ENCODE measurements around the gene SERHL2.
A peak's percentile ranks its signal among the peaks of the same experiment; 100 is the strongest.
"Not testable (repeated sequence)": the region's sequence is repeated elsewhere in the genome, so short reads cannot be mapped to it uniquely, and the experiment has no call there.

The SERHL2 gene

DNA sequence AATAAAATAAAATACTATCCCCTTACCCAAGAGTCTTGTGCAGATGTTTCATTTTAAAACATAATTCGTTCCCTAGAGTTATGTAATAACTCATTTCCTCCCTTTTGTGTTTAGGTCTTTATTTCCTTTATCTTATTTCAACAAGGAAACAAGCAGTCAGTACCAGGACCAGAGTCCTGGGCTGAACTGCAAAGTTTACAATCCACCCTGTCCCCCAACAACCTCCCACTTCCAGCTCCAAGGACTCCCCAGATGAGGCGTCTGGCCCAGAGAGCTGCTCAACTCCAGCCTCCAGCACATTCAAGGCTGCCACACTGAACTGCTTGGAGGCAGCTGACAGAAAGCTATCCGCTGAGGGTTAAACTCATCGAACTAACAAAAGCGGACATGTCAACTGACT lies 56.4 kb downstream of the SERHL2 start:
- DNase-seq, result no peak

DNA sequence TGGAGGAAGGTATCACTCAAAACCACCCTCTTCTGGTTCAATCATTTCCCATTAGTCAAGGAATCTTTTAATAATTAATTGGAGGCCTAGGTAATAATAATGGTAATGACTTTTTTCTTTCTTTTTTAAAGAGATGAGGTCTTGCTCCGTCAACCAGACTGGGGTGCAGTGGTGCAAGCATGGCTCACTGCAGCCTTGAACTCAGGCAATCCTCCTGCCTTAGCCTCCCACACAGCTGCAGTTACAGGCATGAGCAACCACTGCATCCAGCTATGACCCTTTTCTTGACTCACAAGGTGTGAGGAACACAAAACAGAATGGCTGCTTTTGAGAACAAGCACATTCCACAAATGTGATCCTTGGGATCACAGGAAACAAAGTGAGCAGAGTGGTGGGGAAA lies 57.3 kb downstream of the SERHL2 start:
- no peak for DNase-seq

DNA sequence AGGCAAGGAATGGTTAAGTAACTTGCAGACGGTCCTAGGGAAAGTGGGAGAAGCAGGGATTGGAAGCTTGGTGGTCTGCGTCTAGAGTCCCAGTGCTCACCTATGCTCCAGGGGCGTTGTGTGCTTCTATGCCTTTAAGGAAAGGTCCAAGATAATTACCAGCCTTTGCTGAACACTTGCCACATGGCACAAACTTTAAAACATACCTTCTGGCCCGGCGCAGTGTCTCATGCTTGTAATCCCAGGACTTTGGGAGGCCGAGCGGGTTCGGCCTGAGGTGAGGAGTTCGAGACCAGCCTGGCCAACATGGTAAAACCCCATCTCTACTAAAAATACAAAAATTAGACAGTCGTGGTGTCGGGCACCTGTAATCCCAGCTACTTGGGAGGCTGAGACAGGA lies 58.6 kb downstream of the SERHL2 start:
- no peak for DNase-seq

DNA sequence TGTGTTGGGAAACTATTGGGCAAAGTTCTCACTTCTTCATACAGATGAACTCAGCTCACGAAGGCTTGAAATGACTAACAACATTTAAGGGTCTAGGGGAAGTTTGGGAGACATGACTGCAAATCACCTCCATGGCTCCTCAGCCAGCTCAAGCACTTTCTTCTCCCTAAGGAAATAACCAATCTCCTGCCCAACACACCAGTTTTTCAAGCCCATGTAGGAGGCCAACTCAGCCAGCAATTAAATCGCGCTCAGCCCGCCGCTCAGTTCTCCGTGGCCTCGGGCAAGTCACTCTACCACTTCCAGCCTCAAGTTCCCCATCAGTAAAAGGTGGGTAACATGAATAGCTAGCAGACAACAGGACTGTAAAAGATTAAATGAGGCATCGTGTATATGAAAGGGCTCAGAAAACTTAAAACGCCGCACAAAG lies 60.1 kb downstream of the SERHL2 start:
- no peak for DNase-seq

DNA sequence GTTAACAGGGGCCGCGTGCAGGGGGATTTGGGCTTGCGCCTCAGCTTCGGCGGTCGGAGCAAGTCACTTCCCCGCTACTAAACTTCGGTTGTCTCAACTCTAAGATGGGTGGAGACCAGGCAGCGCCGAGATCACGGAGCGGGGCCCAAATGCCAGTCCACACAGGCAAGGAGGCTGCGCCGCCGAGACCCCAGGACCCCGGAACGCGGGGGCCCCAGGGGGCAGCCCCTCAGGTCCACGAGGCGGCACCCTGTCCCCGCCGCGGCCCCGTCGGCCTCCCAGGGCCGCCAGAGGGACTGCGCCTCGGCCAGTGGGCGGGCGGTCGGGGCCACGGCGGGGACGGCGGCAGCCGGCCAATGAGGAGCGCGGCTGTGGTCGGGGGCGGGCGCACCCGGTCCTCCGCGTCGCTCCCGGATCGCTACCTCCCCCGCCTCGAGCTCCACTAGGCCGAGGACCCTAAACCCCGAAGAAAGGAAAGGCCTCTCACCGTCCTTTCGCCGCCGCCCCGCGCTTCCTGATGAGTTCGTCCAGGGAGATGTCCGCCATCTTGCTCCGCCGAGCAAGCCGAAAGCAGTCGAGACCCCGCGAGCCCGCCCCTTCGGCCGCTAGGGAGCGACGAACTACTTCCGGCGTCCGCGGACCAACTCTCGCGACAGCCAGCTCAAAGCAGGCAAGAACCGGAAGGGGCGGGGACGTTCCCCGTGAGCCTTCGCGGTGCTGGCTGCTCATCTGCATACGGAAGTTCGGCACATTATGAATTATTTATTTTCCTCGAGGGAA lies 60.7 kb downstream of the SERHL2 start, which contains the start of gene POLDIP3:
Gene POLDIP3, minus strand, starts transcription at position 572 of the 780 bp plus-strand sequence. Its CDS starts 26 bp downstream, at position 546.
- DNase-seq, result peak; percentile 78

DNA sequence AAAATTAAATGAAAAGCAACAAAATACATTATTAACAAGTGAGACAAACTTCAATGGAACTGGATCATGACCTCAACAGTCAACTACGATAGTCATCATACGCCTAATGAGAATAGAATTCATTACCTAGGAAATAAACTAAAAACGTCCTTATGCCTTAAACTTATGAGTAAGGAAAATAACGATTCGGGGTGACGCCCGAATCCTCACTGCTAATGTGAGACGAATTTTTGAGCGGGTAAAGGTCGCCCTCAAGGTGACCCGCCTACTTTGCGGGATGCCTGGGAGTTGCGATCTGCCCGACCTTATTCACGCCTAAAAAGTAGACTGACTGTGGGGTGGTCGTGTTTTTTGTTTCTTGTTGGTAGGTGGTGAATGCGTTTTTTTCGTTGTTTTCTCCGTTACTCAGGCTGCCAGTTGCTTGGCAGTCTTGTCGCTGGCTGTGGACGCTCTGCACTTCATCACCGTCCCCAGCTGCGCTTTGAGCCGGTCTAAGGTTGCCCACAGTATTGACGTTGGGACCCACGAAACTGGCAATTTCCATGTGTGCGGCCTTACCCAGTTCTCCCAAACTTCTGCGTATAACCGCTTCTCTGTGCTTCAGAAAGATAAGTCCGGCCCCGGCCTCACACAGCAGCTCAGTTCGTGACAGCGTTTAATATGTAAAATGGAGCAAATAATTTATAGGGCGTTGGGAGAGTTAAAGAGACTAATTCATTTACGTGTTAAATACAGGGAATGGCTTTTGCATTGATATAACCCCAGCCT lies 61.5 kb downstream of the SERHL2 start:
- DNase-seq, result peak; percentile 96

DNA sequence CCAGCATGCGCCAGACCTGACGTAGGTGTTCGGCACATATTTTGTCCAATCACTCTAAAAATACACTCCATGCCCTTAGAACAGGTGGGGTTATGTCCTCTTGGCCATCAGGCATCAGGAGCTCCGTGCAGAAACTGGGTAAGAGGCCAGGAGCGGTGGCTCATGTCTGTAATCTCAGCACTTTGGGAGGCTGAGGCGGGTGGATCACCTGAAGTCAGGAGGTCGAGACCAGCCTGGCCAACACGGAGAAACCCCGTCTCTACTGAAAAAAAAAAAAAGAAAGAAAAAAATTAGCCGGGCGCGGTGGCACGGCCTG lies 62.1 kb downstream of the SERHL2 start:
- not testable (repeated sequence) for DNase-seq

DNA sequence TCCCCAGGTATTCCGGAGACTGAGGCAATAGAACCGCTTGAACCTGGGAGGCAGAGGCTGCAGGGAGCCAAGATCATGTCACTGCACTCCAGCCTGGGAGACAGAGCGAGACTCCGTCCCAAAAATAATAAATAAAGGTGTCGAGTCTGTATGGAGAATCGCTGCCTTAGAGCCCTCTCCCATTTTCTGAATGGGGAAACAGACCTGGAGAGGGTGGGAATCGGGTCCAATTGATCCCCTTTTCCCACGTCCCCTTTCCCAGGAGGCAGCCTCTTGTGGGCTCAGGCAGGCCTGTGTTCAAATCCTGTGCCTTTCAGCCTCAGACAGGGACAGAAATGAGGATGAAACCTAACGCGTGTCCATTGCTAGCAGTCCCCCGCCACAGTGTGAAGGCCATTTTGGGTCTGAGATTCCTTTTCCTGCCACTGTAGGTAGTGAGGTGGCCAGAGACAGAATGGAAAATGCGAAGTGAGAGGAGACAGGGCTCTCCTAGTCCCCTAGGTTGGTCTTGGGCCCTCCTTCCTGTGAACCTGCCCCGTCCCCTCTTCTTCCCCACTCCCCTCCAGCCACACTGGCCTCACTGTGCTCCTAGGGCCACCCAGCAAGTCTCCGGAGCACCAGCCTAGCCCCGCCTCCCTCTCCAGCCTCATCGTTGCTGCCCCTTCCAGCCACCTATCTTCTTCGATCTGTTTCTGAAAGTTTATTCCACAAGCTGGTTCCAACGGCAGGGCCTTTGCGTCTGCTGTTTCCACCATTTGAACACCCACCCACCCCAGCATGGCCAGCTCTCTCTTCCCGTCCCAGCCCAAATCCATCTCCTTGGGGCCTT lies 63.6 kb downstream of the SERHL2 start:
- no peak for DNase-seq

DNA sequence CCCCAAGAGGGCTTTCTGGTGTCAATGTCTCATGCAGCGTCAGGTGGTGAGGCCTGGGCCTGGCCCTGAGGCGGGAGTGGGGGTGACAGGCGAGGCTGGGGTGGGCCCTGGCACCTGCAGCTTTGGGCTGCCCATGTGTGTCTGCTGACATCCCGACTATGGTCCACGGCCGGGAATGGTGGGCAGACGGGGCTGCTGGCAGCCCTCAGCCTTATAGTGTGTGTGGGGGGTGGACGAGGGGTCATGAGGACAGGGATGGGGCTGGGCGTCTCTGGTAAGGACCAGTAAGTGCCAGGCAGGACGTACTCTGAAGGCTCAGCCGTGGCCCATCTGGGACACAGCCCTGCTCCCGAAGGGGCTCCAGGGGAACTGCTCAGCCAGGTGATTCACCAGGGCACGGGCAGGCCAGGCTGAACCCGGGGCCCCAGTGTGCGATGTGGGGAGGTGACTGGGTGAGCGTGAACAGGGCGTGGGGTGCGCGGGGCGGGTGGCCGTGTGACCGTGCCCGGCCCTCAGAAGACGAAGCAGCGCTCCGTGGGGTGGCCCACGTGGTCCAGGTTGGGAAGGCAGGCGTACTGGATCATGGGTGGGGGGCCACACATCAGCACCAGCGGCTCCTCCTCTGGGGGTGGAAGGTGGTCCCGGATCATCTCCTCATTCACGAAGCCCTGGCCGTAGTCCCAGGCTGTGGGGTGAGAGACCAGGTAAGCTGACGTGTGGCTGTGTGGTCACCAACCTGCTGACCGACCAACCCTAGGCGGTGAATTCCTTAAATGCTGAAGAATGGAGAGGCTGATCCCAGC lies 65.7 kb downstream of the SERHL2 start:
- DNase-seq, result no peak

DNA sequence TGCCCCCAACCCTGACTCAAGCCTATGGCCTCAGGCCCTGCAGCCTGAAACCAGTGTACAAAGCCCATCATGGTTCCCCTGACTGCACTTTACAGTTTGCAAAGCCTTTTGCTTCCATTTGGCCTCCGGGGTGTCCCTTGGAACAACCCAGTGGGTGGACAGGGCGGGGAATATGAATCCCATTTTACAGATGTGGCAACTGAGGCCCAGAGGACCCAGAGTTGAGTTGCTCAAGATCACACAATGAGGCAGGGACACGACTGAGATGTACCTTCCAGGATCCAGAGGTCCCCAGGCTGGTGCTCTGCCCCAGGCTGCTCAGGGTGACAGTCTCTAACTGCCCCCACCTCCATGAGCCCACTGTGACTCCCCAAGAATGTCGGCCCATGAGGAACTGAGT lies 66.3 kb downstream of the SERHL2 start:
- no peak for DNase-seq

DNA sequence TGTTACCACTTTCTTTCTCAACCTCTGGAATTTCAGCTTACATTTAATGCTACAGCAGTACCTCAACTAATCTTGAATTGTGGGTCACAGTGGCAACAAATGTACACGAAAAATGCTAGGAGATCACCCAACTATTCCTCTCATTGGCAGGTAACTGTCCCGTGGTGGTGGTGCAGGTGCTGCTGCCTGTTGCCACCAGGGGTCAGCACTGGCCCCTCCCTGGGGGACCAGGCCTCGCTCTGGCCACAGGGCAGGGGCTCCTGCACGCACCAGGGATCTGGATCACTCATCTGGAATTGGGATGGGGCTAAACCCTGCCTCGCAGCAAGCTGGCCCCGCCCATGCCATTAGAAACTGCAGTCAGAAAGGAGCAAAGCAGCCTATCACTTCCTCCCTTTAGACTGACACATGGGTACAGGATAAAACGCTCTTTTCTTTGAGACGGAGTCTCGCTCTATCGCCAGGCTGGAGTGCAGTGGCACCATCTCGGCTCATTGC lies 67.8 kb downstream of the SERHL2 start:
- DNase-seq, result no peak

DNA sequence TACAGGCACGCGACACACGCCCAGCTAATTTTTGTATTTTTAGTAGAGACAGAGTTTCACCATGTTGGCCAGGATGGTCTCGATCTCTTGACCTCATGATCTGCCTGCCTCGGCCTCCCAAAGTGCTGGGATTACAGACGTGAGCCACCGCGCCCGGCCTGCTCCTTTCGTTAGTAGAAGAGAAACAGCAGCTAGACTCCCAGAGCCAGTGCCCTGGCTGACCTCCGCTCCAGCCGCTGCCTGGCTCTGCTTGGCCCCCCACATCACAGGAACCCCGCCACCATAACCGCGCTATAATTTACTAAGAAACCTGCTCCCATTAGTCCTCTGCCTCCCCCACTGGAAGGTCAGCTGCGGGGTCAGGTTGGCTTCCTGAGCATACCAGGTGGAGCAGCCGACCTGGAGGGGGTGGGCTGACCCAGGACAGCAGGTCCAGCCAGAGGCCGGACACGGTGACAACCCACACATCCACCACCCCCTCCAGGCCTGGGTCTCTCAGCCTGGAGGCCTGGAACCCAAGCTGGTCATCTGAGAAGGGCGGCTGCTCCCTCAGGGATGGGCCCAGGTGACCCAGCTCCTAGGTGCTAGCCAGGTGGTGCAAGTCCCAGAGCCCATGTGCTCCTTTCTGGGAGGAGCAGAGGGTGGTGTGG lies 68.4 kb downstream of the SERHL2 start:
- no peak for DNase-seq

DNA sequence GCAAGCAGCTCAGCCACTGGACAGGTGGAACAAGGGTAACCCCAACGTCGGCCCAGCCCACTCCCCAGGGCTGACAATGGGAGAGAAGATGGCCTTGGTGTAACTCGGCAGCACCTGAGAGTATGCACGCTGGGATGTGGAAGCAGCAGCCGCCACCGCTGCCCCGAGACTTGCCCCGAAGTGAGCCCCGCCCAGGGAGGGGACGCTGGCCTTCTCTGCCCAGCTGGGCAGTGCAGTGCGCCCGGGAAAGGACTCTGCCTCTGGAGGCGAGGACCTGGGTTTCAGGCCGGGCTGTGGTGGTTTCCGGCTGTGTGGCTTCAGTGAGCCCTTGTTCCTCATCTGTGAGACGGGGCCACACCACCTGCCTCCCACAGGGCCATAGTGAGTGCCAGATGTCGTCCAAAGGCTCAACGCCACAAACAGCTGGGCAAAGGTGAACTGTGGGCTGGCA lies 69.6 kb downstream of the SERHL2 start:
- DNase-seq, result no peak
